ENCODE results near the gene CELF2.

The CELF2 gene

GRCh38 chr10:11234857-11235531 is 217.3 kb downstream of the CELF2 start:
- no peak for DNase-seq

DNA sequence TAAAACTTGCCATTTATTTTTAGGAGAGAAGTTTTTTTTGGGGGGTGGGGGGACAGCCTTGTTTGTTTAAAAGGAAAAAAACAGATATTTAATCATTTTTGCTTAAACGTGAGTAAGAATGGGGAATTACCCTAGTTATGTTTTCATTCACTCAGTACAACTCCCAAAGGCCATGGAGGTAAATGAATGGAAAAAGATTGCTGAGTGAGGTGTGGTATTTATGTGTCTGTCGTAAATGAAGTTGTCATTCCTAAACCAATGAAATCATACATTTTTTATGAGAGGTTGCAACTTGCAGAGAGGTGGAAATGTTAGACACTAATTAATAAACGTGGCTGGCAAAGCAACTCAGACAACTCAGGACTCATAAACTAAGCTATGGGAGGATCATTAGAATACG is 218.1 kb downstream of the CELF2 start:
- no peak for DNase-seq

GRCh38 chr10:11236234-11236633 is 218.6 kb downstream of the CELF2 start:
- DNase-seq, result no peak

GRCh38 chr10:11237571-11237970 is 219.9 kb downstream of the CELF2 start:
- peak; percentile 57 for DNase-seq

DNA sequence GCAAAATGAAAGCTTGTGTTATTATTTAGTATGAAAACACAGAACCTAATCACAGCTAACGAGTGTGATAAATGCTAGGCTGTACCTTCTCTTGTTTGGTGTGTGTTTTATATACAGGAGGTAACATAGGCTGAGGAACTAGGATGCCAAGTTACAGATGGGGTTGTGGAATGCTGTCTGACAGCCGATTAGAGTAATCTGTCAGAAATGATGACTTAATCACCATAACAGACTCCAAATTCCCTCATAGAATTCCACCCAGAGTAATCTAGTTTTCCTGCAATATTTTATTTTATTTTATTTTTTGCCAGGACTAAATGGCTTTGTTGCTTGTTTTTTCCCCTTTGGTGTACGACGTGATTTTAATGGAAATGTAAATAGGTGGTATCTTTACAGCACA is 221.2 kb downstream of the CELF2 start:
- DNase-seq, result no peak

- DNase-seq, result no peak
These were observed 223.0 kb downstream of the CELF2 start for GRCh38 chr10:11240641-11241040.

DNA sequence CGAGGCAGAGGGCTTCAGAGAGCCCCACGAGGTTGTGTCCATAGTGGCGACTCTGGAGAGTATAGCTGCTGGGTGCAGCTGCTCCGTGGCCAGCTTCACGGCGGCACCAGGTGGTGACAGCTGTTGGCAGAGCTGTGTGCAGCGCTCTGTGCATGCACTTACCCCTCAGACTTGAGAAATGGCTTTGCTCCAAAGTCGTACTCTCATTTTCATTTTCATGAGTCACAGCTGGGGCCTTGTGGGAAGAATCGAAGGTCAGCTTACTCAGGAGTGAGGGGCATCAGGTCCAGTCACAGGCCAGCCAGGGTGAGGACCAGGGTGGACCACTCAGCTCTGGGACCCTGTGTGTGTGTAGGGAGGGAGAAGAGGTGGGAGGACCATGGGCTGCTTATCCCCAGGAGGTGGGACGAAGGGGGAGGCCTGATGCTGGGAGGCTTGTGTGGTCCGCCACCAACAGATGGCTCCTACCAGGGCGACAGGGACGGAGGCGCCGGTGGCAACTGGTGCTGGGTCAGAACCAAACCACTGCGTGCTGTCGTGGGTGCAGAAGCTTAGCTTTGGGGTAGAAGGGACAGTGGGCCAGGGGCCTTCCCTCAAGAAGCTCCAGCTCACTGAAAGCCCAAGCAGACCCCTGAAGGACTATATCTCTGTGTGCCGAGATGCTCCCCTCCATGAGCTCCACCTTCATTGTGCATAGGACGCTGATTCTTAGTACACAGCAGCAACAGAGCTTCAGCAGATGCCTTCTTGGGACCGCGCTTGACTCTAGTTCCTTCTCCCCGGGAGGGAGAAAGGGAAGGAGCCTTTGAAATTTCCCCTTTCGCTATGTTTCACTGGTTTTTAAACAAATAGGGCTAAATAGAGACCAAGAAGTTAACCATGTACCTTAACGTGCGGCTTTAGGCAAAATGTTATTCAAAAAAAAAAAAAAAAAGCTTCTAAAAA is 225.0 kb downstream of the CELF2 start:
- DNase-seq, result no peak

- DNase-seq, result no peak
These were observed 226.0 kb downstream of the CELF2 start for GRCh38 chr10:11243425-11244222.

DNA sequence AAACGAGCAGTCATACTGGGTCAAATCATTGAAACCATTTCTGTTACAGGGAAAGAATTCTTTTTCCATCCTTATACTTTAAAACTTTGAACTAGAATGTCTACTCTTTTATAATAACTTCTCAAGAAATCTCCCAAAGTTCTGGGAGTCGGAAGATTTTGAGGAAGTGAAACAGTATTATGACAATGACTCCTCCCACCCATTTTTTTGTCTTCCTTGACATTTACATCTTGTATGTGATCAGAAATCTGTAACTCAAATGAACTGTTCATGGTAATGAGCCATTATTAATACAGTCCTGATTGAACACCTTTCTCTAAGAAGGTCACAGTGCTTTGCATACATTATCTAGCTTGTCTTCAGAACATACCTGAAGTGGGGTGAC is 227.4 kb downstream of the CELF2 start:
- no peak for DNase-seq

DNA sequence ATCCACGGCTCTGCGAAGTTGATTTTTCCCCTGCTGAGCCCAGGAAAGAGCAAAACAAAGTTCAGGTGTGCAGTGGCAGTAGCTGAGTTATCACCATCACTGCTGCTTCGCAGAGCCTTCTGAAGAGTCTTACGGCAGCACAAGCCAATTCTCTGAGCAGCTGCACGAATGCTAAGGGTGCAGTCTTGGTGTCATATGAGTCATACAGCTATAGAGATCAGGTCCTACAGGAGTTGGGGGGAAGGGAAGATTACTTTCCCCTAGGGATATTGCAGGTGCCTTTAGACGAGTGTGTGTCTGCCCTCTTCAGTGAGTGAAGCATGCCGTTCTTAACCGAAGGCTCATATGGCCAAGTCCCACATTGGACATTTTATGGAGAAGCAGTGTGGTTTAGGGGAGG is 227.8 kb downstream of the CELF2 start:
- DNase-seq, result no peak

- DNase-seq, result no peak
These were observed 228.4 kb downstream of the CELF2 start for GRCh38 chr10:11245981-11246590.

DNA sequence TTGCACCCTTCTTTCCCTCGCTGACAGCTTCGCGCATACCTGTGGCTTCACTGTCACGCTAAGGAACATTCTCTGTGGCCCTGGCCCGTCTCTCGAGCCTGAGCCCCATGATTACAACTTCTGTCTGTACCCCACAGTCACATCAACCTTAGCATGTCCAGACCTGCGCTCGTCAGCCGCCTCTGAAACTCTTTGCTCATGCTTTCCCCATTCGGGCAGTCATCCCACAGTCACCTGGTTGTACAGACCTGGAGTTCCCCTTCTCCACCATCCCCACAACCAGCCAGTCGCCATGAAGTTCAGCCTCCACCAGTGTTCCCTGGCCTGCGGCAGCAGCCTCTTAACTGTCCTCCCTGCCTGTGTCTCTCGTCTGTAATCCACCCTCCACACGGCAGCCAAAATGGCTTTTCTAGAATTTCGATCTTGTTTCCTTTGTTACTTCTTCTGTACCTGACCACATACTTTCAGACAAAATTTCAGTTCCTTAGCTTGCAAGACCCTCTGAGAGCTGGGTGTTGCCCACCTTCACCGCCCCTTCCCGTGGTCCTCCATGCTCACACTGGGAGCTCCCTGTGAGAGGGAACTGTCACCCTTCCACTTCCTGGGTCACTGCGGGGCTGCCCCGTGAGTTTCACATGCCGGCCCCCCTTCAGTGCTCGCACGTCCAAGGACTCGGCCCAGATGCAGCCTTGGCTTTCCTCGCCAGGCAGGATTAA is 229.2 kb downstream of the CELF2 start:
- no peak for DNase-seq

DNA sequence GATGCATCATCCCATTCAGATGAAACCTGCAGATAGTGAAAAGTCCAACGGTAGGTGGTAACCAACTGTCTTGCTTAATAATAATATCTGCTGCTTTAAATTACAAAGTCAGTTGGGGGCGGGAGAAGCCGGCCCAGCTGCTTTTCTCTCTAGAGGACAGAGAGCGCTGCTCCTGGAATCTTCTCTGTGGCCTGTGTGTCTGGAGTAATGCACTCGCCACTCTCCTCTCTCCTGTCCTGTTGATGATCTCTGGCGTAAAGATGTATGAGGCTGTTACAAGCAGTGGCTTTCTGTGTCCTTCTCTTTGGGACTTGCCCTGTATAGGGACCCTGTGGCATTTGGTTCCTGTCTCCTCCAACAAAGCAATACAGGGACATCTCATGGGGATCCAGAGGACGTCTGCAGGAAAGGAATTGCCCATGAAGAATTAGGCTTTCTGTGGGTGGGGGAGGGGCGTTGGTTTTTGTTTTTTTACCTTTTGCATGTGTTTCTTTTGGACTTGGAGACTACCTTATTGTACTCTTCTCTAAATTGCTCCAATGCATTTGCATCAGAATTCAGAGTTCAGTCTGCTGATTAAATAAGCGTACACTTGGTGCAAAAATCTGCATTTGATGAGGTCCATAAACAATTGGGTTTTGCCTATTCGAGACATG is 231.6 kb downstream of the CELF2 start:
- DNase-seq, result no peak

DNA sequence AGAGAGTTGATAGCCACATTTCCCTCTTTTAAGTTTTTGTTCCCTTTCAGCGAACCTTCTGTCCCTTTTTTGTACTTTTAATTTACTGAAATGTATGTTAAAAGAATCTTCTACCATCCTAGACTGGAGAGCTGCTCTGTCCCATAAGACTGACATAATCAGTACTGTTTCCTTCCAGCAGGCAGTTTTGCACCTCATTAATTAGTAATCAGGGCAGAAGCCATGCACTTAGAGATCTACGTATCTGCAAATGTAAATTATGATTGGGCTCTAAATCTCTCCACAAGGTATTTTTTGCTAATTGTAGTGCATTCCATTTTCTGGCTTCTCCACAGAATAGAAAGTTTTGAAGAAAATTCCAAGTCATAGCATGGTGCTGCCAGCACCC is 232.1 kb downstream of the CELF2 start:
- no peak for DNase-seq

GRCh38 chr10:11250304-11250703 is 232.6 kb downstream of the CELF2 start:
- no peak for DNase-seq

DNA sequence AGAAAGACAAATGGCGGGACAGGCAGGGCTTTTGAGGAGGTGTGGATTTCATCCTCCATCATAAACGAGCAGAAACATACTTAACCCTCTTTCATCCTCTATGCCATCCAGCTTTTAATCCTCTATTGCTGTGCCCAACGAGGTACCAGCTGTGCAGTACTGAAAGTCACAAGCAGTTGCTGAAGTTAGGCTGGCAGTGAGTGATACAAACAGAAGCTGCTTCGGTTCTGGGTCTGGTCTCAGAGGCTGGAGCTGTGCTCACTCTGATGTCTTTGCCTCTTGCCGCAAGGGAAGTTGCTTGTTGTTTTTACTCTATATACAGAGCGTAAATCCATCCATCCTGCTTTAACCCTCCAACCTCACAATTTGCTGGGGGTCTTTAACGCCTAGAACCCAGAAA is 235.2 kb downstream of the CELF2 start:
- no peak for DNase-seq

GRCh38 chr10:11253385-11254002 is 235.8 kb downstream of the CELF2 start:
- DNase-seq, result no peak

DNA sequence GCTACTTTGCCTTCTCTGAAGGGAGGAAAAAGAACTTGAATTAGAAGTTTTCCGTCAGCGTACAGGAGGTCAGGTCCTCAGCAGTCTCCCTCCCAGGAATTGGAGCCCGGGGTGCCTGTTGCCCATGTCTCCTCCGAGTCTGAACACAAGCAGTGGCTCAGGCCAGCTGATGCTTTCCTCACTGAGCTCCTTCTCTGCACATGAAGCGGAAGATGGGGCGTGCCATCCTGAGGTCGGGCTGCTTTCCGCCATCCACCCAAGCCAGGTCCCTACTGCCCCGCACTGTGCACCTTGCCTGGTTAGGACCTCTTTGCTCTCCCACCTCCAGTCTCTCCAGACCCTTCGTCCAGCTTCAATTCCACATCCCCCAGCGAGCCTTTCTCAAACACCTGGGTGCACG is 237.5 kb downstream of the CELF2 start:
- DNase-seq, result no peak

DNA sequence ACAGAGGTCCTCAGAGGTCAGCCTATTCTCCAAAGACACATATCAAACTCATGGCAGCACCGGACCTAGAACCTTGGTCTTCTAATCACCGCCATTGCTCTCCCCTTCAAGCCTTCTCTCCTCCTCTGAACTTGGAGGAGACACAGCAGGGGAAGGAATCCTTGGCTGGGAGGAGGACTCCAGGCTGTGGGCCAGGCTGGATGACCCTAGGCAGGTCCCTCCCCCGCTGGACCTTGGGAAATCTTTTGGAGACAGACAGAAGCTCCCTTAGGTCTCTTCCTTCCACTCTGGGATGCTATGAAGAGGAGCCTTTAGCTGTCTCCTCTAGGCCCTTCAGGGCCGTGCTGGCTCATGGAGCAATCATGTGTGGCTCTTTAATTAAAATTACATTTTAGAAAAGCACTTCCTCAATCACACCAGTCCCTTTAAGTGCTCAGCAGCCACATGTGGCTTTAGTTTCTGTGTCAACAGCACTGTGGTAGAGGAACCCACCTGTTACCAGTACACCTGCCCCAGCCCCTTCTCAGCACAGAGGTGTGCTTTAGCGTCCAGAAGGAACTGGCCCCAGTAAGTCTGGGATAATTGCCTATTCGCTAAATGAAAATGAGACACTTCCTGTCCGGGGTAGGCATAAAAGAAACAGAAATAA is 238.2 kb downstream of the CELF2 start:
- DNase-seq, result no peak

GRCh38 chr10:11256896-11257295 is 239.2 kb downstream of the CELF2 start:
- DNase-seq, result no peak
